Stimulated activated CD4-positive, alpha-beta T cell treated with anti-CD3 and anti-CD28 coated beads, Interleukin-4, amount 100 ng/mL, for 24 hours (primary cell): ENCODE results near the gene WWTR1.

ENCODE experiments used
- DNase-seq: peaks from one replicate; pipeline ENCODE4 v3.0.0-alpha.2; 2020

The WWTR1 gene

DNA sequence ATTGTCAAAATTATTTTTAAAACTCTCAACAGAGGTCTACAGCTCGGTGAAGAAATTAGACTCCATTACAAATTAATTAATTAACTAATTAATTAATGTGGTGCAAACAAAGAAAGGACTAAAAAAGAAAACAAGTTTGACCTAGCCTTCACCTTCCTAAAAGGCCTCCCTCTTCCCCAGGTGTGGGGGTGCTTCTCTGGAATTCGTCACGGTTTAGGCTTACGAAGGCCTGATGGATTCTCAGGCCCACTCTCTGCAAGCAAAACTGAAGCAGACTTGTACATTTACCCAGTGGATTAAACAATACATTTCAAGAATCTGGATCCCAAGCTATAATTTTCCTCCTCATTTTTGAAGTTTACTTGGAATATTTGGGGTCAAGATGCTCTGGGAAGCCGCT is 94.7 kb downstream of the WWTR1 start:
- DNase-seq: no peak

DNA sequence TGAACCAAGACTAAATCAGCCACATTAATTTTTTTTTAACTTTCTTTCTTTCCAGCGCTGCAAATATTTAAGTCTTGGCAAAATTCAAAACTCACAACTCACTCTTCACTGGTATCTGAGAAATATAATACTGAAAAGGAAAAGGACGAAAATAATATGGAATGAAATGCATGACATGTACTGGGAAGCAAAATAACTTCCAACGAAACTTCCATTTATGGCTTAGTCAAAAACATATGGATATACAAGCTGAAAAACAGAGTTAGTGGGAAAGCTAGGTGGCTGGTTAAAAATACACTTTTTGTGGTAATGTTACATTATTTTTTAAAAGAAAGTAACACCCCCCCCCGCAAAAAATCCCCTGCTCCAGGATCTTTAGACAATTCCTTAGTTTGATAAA is 97.2 kb downstream of the WWTR1 start:
- no peak for DNase-seq

DNA sequence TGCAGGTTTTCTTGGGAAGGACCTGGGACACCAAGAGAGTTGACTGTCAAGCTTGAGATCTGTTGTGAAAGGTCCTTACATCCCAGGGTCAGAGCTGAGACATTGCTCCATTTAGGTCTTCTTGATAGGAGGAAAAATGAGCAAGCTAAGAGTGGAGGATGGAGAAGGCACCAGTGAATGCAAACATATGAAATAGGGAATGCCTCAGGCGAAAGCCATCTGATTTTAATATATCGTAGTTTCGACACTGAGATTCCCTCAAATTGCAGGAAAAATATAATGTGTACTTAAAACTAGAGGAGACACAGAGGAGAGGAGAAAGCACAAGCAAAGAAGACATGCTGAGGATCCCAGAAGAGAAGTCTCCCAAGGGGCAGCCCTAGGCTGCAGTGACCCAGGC is 97.8 kb downstream of the WWTR1 start:
- DNase-seq: no peak

DNA sequence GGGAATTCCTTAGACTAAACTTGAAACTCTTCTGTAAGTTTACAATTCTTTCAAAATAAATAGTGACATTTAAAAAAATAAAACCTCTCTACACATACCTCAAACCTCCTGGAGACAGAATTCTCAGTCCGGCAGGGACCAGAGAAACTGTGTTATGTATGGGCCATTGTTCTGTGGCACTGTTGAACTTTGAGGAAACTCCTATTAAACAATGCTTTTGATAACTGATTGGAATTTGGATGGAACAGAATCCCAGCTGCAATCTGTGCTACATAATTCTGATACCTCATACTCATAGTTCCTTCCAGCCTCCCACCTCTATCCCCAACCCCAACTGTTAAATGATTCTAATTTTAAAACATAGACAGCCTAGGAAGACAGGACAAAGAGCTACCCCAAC is 98.3 kb downstream of the WWTR1 start:
- DNase-seq: no peak

DNA sequence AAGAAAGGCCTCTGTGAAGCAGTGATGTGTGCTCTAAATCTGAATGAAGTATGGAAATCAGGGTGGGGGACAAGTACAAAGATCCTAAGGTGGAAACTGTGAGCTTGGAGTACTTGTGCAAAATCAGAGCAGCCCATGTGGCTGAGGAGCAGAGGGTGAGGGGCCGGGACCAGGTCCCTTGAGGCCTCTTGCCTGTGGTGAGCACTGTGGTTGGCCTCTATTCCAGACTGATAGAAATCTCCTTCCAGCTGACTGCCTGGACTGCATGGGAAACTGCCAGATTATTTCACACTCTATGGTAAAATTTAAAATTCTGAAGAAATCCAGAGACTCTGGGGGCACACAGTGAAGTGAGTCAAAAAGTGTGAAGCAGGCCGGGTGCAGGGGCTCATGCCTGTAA is 101.9 kb downstream of the WWTR1 start:
- no peak for DNase-seq

DNA sequence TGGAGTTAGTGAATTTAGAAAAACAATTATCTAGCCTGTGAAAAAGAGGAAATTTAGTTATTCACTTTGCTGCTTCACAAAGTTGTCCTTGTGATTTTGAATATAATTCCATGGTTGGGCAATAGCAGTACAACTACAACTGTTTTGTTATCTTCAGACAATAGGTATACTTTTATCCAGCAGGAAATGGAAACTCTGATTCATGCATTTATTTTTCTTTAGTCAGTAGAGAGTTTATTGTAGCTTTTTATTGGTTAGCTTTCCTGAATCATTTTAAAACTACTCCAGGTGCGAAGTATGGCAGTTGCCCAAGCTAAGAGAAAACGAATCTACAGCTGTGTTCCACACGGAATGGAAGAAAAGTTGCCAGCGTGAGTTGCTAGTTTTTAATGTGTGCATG is 103.0 kb downstream of the WWTR1 start:
- DNase-seq: no peak

DNA sequence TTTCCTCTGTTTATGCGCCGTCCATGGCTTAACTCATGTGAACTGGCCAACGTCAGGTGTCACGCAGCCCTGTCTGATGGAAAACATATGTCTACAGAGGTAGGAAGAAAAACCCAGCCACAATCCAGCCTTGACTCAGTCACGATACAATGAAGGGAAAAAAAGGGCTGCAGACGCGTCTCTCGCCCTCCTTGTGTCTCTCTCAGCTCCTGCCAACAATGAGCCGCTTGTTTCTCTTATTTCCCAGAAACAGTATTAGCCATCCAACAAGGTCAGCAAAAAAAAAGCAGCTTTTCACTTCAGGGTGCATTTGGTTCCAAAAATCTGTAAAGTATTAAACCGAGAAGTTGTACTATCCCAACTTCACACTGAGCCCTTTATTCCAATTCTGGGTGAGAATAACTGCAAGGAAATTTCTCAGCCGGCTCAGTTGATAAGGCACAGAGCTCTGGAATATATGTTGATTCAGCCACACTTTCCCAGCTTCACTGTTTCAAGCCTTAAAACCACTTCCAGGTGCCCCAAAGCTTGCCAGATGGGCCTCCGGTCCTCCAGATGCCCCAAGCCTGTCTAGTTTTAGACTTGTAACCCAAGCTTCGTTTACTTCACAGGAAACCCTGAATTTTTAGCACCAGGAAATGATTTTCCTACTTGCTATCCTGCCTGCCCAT is 103.9 kb downstream of the WWTR1 start:
- DNase-seq: no peak

DNA sequence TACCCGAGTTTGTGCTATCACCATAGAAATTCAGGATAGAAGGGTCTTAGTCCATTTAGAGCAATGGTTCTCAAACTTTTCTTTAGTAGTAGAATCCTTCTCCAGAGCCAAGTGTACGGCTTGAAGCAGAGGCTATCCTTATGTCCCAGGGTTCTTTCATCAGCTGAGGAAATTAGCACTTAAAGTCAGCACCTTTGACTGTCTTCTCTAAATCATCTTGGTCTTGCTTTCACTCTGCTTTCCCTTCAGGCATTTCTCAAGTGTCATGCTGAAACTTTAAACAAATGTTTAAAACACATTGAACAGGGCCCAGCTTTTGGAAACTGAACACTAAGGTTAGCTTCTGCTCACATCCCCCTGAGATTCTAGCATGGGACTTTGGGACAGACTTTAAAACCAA is 105.1 kb downstream of the WWTR1 start:
- DNase-seq: no peak

DNA sequence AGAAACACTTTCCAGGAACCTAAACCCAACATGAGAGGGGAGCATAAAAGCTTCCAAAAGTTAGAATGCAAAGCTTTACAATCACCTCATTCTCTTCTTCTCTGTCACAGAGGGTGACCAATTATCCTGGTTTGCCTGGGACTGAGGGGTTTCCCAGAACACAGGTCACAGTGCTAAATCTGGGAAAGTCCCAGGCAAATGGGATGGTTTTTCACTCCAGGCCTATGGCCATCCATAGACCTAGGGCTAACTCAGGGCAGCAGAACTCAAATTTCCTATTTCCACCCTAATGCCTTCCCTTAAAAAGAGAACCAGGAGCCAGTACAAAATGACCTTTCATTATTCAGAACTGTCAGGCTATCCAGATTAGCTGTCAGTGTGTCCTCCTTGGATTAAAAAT is 106.3 kb downstream of the WWTR1 start:
- DNase-seq: no peak

DNA sequence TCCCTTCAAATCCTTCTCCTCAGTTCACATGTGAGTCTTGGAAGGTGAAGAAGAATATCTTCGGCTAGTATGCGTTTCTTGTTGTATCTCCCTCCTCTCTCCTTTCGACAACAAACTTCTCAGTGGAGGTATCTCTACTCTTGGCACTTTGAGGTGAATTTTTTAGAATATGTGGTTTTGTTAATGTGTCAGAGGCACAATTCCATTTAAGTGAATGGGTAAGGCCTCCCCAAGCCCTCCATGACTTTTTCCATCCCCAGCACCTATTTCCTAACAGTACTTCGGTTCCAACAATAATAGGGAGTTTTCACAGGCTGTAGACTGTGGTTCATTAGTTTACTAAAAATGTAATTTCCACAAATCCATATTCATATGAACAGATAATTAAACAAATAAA is 109.2 kb downstream of the WWTR1 start:
- no peak for DNase-seq

DNA sequence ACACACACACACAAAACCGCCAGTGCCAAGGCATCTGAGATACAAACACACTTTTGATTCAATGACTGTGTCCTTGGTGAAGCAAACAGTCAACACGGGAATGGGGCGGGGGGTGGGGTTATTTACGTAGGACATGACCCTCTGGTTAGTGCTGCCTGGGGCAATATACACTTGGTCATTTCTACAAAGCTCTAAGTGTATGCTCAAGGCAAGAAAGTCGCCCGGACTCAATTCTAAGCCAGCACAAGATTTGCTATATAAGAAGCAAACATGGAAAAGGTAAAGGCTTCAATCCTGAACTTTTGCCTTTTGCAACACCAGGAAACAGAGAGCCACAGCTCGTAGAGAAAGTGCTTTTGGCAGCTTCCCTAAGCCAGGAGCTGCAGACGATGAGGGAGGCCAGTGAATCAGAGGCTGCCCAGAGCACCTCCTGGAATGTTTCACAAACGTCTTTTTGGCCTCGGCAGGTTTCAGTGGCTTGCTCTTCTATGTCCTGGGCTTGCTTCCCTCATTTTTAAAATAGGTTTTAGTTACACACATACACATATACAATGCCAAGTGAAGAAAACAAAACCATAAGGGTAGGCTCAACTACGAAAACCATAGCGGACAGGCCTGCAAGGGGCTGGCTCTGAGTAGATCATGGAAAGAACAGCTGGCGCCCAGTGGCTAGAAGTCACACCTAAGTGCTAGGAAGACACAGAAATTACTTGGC is 109.7 kb downstream of the WWTR1 start:
- no peak for DNase-seq

DNA sequence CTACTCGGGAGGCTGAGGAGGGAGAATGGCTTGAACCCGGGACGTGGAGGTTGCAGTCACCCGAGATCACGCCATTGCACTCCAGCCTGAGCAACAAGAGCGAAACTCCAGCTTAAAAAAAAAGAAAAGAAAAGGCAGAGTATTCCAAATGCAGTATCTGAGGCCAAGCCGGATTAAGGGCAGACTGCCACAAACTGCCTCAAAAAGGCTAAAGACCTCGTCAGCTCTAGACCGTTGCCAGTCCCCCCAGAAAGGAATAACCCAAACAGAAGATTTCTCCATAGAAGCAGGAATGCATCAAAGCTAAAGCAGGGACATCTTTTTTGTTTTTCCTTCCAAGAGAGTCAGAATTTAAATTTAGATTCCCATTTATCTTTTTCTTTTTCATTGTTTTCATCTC is 110.4 kb downstream of the WWTR1 start:
- no peak for DNase-seq

DNA sequence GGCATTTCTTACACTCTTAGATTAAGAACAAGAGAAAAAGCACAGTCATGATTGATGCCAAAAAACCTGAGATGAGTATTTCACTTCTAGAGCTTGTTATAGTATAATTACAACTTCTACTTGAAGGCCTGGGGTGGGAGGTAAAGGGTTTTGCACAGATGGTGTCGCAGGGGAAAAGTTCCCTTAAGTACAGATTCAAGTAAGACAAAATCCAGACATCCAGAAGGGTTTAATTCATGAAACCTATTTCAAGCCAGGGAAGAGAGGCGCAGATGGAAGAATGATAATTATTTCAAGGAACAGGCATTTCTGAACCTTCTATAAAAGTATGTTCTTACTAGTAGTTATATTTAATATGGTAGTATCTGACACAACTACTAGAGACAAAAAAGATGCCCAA is 112.8 kb downstream of the WWTR1 start:
- no peak for DNase-seq

DNA sequence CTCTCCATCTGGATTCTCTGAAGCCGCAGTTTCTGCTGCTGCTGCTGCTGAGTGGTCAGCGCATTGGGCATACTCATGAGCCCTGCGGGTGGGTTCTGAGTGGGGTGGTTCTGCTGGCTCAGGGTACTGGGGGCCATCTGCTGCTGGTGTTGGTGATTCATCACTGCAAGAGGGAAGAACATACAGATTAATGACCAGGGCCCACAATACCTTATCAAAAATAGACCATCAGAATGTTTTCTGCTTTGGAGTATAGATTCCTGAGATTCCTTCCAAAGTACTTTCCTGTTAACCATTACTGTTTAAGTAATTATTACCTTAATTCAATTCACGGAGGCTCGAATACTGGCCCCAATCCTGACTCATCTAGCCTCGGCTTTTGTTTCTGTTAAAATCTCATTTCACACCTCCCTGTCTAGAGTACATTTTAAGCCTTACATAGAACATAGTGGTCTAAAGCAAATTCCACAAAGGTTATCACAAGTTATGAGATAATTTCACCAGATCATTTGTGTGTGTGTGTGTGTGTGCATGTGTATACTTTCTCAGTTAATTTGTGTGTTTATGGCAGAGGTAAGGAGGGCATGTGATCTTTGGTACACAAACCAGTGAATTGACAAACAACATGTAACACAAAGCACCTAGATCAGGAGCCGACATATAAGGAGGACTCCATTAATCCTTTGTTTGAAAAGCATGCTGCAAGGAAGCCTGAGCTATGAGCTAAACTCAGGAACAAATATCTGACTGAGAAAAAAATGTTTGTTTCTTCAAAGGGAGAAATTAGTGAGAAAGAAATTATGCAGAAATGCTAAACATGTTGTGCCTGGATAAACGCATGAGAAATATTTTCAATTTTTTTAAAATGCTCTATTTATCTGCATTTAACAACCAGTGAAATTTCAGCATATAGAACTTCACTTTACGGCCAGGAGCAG is 115.2 kb downstream of the WWTR1 start:
- DNase-seq: no peak

DNA sequence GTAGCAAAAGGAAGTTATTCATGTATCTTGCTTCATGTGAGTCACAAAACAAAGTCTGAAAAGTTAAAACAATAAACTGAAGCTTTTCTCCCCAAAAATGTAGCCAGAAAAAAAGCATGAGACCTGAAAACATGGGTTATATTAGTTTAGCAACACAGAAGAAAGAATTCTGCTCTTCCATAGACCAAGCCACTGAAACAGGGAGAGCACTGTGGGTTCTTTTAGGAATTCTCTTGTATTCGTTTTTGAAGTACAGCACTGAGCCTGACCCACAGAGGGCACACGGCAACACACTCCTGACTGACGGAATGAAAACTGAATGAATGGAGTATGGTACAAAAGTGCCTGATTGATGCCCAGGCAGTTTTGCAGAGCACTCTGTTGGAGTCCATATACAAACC is 116.7 kb downstream of the WWTR1 start:
- no peak for DNase-seq

DNA sequence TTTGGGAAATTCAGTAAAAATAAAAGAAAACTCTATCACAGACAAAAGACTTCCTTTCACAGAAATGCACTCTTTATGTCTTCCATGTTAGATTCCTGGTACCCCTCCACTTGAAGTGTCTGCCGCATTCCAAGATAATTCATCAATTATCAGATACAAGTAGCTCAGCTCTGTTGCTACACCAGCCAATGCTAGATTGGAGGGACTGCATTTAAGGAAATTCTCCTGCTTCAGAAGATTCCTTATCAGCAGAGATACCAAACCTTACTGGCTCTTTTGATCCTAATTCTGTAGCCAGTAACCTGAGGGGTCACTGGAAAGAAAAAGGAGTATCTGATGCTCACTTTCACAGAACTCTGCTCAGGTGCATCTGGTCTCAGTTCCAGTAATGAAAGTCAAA is 119.5 kb downstream of the WWTR1 start:
- DNase-seq: no peak

DNA sequence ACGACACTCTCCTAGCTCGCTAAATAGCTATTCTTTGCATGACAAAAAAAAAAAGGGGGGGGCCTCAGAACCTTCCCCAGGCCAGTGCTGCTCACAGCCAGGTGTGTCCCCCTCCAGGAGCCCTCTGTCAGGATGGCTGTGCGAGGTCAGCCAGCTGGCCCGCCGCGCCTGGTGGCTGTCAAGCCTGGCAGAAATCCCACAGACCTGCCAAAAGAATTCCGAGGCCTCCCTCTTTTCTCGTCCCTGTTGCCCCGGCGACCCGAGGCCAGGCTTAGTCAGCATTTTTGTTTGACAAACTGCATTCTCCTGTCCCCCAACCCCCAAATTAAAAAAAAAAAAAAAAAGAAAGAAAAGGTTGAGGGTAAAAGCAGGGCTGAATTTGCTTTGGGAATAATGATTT is 121.4 kb downstream of the WWTR1 start:
- no peak for DNase-seq

DNA sequence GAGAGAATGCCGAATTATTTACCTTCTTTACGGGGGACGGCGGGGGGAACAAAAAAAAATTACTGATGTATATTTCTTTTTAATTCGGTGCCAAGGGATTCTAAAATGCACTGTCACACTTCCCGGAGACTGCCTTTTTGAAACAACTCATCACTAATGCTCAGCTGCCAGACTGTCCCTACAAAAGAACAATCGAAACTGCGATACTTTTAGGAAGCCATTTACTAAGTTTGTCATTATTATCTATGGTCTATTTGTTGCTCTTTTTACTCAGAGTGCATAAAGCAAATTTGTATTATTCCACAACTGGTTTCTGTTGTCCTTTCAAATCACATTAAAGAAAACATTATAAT is 122.5 kb downstream of the WWTR1 start:
- DNase-seq: no peak

DNA sequence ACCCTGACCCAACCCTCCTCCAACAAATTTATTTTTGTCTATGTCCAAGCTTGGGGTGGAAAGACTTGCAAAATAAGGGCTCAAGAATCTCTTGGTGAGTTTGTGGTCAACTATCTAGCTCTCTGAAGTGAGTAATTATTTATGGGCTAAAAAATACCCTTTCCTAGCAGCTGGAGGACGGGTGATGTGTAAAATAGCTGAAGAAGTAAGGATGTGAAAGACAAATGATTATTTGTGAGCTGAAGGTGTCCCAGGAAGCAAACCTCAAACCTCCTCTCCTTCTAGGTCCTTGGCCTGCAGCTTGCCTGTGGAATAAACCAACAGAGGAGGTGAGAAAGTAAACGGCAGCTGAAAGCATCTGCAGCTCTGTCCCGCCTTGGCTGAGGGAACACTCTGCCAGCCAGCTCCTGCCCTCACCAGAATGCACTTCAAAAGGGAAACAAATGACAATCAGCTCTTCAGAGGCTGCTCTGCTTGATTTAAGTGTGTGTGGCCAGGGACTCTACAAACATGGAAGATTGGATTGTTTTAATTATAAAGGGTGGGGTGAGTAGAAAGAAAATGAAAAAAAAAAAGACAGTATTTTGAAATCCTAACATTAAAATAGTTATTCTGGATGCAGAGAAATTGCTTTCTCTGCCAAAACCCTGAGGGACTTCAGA is 123.0 kb downstream of the WWTR1 start:
- DNase-seq: no peak

DNA sequence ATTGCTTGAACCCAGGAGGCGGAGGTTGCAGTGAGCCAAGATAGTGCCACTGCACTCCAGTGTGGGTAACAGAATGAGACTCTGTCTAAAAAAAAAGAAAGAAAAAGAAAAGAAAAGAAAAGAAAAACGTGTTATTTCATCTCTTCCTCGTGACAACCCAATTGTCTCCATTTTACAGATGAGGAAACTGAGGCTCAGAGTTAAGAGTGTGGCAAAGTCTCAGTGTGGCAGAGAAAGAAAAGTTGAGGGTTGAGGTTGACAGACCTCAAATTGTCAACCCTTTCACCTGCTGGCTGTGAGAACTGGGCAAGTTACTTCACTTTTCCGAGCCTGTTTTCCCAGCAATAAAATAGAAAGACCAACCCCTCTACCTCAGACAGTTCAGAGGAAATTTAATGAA is 123.7 kb downstream of the WWTR1 start:
- no peak for DNase-seq

DNA sequence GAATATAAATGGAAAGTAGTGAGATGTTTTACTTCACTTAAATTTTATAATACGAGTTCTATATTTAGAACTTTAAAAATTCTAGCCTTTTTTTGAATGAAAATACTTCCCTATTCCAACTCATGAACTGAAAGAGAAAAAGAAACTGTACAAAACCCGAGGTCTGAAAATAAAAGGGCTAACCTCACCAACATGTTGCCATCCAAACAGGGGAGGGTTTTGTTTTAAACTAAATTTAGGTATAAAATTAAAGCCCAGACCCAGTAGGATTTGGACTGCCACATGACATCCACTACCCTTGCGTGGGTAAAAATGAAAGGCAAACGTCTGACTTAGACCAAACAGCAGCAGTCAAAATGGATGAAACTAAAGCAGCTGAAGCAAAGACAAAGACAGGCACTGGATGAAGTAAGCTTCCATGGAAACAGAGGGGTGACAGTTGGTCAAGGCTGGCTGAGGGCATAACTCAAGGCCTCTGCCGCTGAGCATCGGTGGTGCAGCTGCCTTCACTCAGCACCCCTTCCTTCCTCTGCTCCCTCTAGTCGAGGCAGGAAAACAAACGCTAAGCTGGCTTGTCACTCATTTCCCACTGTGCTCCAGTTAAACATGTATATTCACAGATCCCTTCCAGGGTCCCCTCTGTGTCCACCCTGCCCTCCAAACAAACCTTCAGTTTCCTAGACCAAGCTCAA is 125.2 kb downstream of the WWTR1 start:
- DNase-seq: no peak

DNA sequence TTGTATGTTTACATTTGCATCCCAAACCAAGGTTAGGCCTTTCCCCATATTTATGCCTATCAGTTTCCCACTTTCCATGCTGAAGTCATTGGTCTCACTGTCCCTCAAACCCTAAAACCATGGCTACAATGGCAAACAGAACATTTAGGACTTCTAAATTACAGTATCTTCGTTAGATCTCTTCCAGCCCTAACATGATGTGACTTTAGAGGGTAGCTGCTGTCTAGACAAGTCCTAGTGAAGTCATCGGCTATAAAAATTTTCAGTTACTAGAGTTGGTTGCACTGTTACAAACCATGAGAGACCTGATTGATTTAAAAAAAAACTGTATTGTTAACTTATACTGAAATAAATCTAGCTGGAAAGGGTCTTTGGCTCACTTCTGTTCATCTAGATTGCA is 128.7 kb downstream of the WWTR1 start:
- DNase-seq: no peak

DNA sequence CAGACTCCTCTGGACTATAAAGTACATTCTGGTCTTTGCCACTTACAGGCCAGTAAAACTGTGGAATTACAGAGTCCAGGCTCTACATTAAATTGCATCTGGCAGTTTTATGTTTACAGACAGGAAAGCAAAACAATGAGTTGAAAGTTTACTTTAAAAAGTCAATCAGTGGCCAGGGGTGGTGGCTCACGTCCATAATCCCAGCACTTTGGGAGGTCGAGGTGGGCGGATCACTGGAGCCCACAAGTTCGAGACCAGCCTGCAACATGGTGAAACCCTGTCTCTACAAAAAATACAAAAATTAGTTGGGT is 129.5 kb downstream of the WWTR1 start:
- no peak for DNase-seq
